Heart right ventricle (tissue), 16 donors: ENCODE results near the gene SCN4B. TPM values are rescaled to one million over a fixed set of nuclear protein-coding genes. Genes with fewer than 3 reads are reported as not detected.

Source experiments
- ATAC-seq, 8 donors: fragments of 200-7000 bp; cut with Tn5 transposase; one replicate each; pipeline ENCODE4 v1.9.1; 2020; ENCODE audit warnings: mild to moderate bottlenecking in 8 of 8, moderate library complexity in 8 of 8, moderate number of reproducible peaks in 1 of 8
- DNase-seq, 2 donors: peaks; one replicate each; pipeline ENCODE4 v3.0.0-alpha.2; 2020
- H3K27ac ChIP-seq, 10 donors: fragments of 200-600 bp; sonication (generic) in 2 of 10; one replicate each; pipeline versions ENCODE4 v1.5.0 to v1.8.0; 2020 to 2022; ENCODE audit warnings: mild to moderate bottlenecking in 3 of 10
- H3K27me3 ChIP-seq, 7 donors: fragments of 200-600 bp; one replicate each; pipeline ENCODE4 v1.8.0; 2021 to 2022; ENCODE audit warnings: mild to moderate bottlenecking in 2 of 7
- H3K36me3 ChIP-seq, 9 donors: fragments of 200-600 bp; sonication (generic) in 1 of 9; one replicate each; pipeline versions ENCODE4 v1.5.0 to v1.8.0; 2020 to 2022; ENCODE audit warnings: mild to moderate bottlenecking in 2 of 9
- H3K4me1 ChIP-seq, 9 donors: fragments of 200-600 bp; sonication (generic) in 1 of 9; one replicate each; pipeline versions ENCODE4 v1.5.0 to v1.8.0; 2020 to 2022; ENCODE audit warnings: mild to moderate bottlenecking in 4 of 9
- H3K4me3 ChIP-seq, 10 donors: fragments of 200-600 bp; sonication (generic) in 2 of 10; one replicate each; pipeline versions ENCODE4 v1.5.0 to v1.8.0; 2020 to 2022; ENCODE audit warnings: mild to moderate bottlenecking in 7 of 10, moderate library complexity in 2 of 10
- H3K9me3 ChIP-seq, 11 donors: fragments of 200-600 bp in 10 of 11; sonication (generic) in 2 of 11; one replicate each; pipeline versions ENCODE4 v1.5.0 to v1.8.0; 2013 to 2022; ENCODE audit warnings: mild to moderate bottlenecking in 2 of 11, control low read depth in 1 of 11, moderate library complexity in 1 of 11
- CTCF ChIP-seq, 9 donors: fragments of 200-600 bp; sonication (generic) in 2 of 9; IDR thresholded peaks; one replicate each; pipeline versions ENCODE4 v1.5.0 to v1.8.0; 2021 to 2022; ENCODE audit warnings: antibody characterized with exemption in 9 of 9, mild to moderate bottlenecking in 5 of 9, moderate library complexity in 1 of 9
- WGBS, 2 donors: extraction: QIAGEN DNeasy Blood & Tissue Kit; methylation state at CpG; one replicate each; pipeline ENCODE4 v1.1.7; 2013; ENCODE audit warnings: inconsistent platforms in 1 of 2; 5-methylcytosine and 5-hydroxymethylcytosine counted together
- intact Hi-C, 10 donors: fragments of 100-400 bp; cut with DNase I; formaldehyde crosslinking; loops; one replicate each; pipeline versions ENCODE4 v1.11.1 to v1.14.2; 2022
- polyA plus RNA-seq, 2 donors: library from polyadenylated mRNA; stranded (reverse); fragments of 200-250 nt; gene quantifications; one replicate each; pipeline ENCODE4 v1.2.3, GENCODE V29; 2013
- total RNA-seq, 10 donors: library from RNA; stranded (reverse); fragmentation: NEBNext Ultra II Directional in 3 of 10; extraction: Animal tissue kit (Norgen Biotek cat#: 25700) in 3 of 10; gene quantifications; one replicate each; pipeline versions ENCODE4 v1.2.1 to v1.2.4, GENCODE V29; 2021 to 2023
- donor health status: Arrhythmogenic right ventricular cardiomyopathy.
- donor health status: ischemic (EF 13 %, LVEDD 7.1; RV severe dilation, severe dysfunction).
- donor health status: healthy with polysubstance abuse.
- donor health status: DM: no; HTN: yes; CAD: no.
- donor health status: DM: no; HTN: no; CAD: no.
- donor health status: ischemic (EF 25% LVEDD 6.9; RV normal size, moderate dysfunction).
- donor health status: ischemic (EF 25% LVEDD 5.7; RV mildly dilated, moderate dysfunction).
- donor health status: healthy.
- donor health status: DM: yes; HTN: yes; CAD: no.
- donor health status: Ischemic cardiomyopathy.
- donor health status: ischemic (EF 35%, LVEDD 5.7; RV mildly dilated, moderate dysfunction).
- donor health status: nonischemic (EF 11% LVEDD 7.7; RV severe dilation, severe dysfunction).
- donor health status: DM: yes; HTN: yes; CAD: no.
- donor health status: PGD.
- donor health status: ischemic (EF 29% LVEDD 5.4; RV normal size, mild dysfunction).
- donor health status: nonischemic (EF 23%, LVEDD 6.1; RV moderate dilation, normal function).

SCN4B gene
- total and polyA plus RNA-seq, 12 donors = 5.4 to 17.5 (median 9.2) TPM

GRCh38 chr11:118106789-118107335 lies 45.8 kb downstream of the SCN4B start:
- Histone ChIP-seq H3K4me1 (peaks cover 0 to 14% (median 12%) of the 10 kb centered on the region in 9 donors), H3K27ac (no peak overlapping the region), H3K4me3 (no peak overlapping the region), H3K9me3 (no peaks in the 10 kb centered on the region), H3K27me3 (no peaks in the 10 kb centered on the region), H3K36me3 (no peaks in the 10 kb centered on the region)
- TF ChIP-seq CTCF (IDR thresholded peaks at IDR 0.05) = no peak
- ATAC-seq = no peak
- no peak for DNase-seq
- intact Hi-C loops = no loop called here
- 76 to 86% methylated on average over 2 of the region's 2 CpGs for WGBS, 2 donors

- ATAC-seq (no peak), DNase-seq (no peak)
- Histone ChIP-seq H3K27ac (no peak overlapping the region), H3K4me3 (no peak overlapping the region), H3K27me3 (no peaks in the 10 kb centered on the region), H3K9me3 (no peaks in the 10 kb centered on the region), H3K4me1 (peaks cover 0 to 20% (median 17%) of the 10 kb centered on the region in 9 donors), H3K36me3 (no peaks in the 10 kb centered on the region)
- no peak for TF ChIP-seq CTCF (IDR thresholded peaks at IDR 0.05)
- intact Hi-C loops = no loop called here
- WGBS, 2 donors = 77 to 79% methylated on average over 4 of the region's 4 CpGs
Measured at GRCh38 chr11:118105657-118106305, 46.8 kb downstream of the SCN4B start.

- 92 to 95% methylated on average over 6 of the region's 6 CpGs for WGBS, 2 donors
- no peak for TF ChIP-seq CTCF (IDR thresholded peaks at IDR 0.05)
Measured at GRCh38 chr11:118104491-118104890, 48.1 kb downstream of the SCN4B start.

GRCh38 chr11:118102721-118103261 lies 49.8 kb downstream of the SCN4B start:
- no peak overlapping the region for H3K4me3 ChIP-seq
- H3K4me1 ChIP-seq = peaks cover 0 to 20% (median 12%) of the 10 kb centered on the region in 9 donors
- H3K36me3 ChIP-seq = no peaks in the 10 kb centered on the region
- H3K27ac ChIP-seq = no peak overlapping the region
- TF ChIP-seq CTCF (IDR thresholded peaks at IDR 0.05) = no peak
- ATAC-seq (no peak), DNase-seq (no peak)
- no peaks in the 10 kb centered on the region for H3K27me3 ChIP-seq
- intact Hi-C loops = no loop called here
- no peaks in the 10 kb centered on the region for H3K9me3 ChIP-seq
- 66 to 73% methylated on average over 13 of the region's 13 CpGs for WGBS, 2 donors

More at GRCh38 chr11:118104491-118104890, 48.1 kb downstream of the SCN4B start:
- Histone ChIP-seq H3K27me3 (no peaks in the 10 kb centered on the region), H3K9me3 (no peaks in the 10 kb centered on the region), H3K4me3 (no peak overlapping the region), H3K27ac (no peak overlapping the region), H3K4me1 (peaks cover 4 to 29% (median 19%) of the 10 kb centered on the region in 9 donors), H3K36me3 (no peaks in the 10 kb centered on the region)
- no peak for ATAC-seq
- intact Hi-C loops = no loop called here
- no peak for DNase-seq
